ENCODE measurements around the gene PGM5.

GRCh38 chr9:68493958-68494577, 137.7 kb downstream of the PGM5 start:
- TF ChIP-seq CTCF (conservative IDR thresholded peaks at IDR 0.05; ENCODE audit: low read length) (no peak), EZH2phosphoT487 (IDR thresholded peaks at IDR 0.05; ENCODE audit: borderline replicate concordance) (no peak)
